GM21447 (cell line): ENCODE data around the gene MANBA.
"Not testable (repeated sequence)": the region's sequence is repeated elsewhere in the genome, so short reads cannot be mapped to it uniquely, and the experiment has no call there.

ENCODE experiments used
- ATAC-seq: cut with Tn5 transposase; IDR thresholded peaks from one replicate; pipeline ENCODE4 v1.9.1; 2021; ENCODE audit not compliant: unreplicated experiment

The MANBA gene

GRCh38 chr4:102764901-102765300 lies 4.1 kb upstream of the MANBA start:
- ATAC-seq: no peak

GRCh38 chr4:102761906-102762305 lies 1.1 kb upstream of the MANBA start:
- no peak for ATAC-seq

GRCh38 chr4:102761296-102761701 lies 531 bp upstream of the MANBA start:
- peak; percentile 15 for ATAC-seq

- peak; percentile 64 for ATAC-seq
Observed at GRCh38 chr4:102759831-102760644, 730 bp downstream of the MANBA start.

- ATAC-seq: no peak
Observed at GRCh38 chr4:102758241-102759160, 2.3 kb downstream of the MANBA start.

GRCh38 chr4:102757681-102758080 lies 3.1 kb downstream of the MANBA start:
- ATAC-seq: no peak

- ATAC-seq: no peak
Observed at GRCh38 chr4:102754044-102754443, 6.7 kb downstream of the MANBA start.

- no peak for ATAC-seq
Observed at GRCh38 chr4:102751941-102752340, 8.8 kb downstream of the MANBA start.

GRCh38 chr4:102743352-102743751 lies 17.4 kb downstream of the MANBA start:
- ATAC-seq: peak; percentile 100

GRCh38 chr4:102738802-102739201 lies 22.0 kb downstream of the MANBA start:
- not testable (repeated sequence) for ATAC-seq

- ATAC-seq: no peak
Observed at GRCh38 chr4:102736636-102737549, 23.9 kb downstream of the MANBA start.

- ATAC-seq: no peak
Observed at GRCh38 chr4:102735582-102735981, 25.2 kb downstream of the MANBA start.

- ATAC-seq: peak; percentile 100
Observed at GRCh38 chr4:102734591-102735385, 26.0 kb downstream of the MANBA start.

- no peak for ATAC-seq
Observed at GRCh38 chr4:102734116-102734515, 26.7 kb downstream of the MANBA start.

- ATAC-seq: no peak
Observed at GRCh38 chr4:102733084-102733483, 27.7 kb downstream of the MANBA start.

GRCh38 chr4:102732678-102733077 lies 28.1 kb downstream of the MANBA start:
- no peak for ATAC-seq

- ATAC-seq: no peak
Observed at GRCh38 chr4:102730968-102731533, 29.7 kb downstream of the MANBA start.

GRCh38 chr4:102729486-102729885 lies 31.3 kb downstream of the MANBA start:
- not testable (repeated sequence) for ATAC-seq

- ATAC-seq: not testable (repeated sequence)
Observed at GRCh38 chr4:102726919-102727318, 33.8 kb downstream of the MANBA start.

- no peak for ATAC-seq
Observed at GRCh38 chr4:102726068-102726467, 34.7 kb downstream of the MANBA start.
